HL-60/S4 treated with retinoic acid at 250 ng/mL for 4 days and 3 days (cell line): ENCODE data around the gene DENND10.
"Not testable (repeated sequence)": the region's sequence is repeated elsewhere in the genome, so short reads cannot be mapped to it uniquely, and the experiment has no call there.

ENCODE experiments used
- in situ Hi-C: fragments of 300-500 bp; cut with MboI; formaldehyde crosslinking; loops from 2 replicates; pipeline ENCODE4 v1.7.0; 2022; ENCODE audit warnings: low sequenced_read_pairs

The DENND10 gene

DNA sequence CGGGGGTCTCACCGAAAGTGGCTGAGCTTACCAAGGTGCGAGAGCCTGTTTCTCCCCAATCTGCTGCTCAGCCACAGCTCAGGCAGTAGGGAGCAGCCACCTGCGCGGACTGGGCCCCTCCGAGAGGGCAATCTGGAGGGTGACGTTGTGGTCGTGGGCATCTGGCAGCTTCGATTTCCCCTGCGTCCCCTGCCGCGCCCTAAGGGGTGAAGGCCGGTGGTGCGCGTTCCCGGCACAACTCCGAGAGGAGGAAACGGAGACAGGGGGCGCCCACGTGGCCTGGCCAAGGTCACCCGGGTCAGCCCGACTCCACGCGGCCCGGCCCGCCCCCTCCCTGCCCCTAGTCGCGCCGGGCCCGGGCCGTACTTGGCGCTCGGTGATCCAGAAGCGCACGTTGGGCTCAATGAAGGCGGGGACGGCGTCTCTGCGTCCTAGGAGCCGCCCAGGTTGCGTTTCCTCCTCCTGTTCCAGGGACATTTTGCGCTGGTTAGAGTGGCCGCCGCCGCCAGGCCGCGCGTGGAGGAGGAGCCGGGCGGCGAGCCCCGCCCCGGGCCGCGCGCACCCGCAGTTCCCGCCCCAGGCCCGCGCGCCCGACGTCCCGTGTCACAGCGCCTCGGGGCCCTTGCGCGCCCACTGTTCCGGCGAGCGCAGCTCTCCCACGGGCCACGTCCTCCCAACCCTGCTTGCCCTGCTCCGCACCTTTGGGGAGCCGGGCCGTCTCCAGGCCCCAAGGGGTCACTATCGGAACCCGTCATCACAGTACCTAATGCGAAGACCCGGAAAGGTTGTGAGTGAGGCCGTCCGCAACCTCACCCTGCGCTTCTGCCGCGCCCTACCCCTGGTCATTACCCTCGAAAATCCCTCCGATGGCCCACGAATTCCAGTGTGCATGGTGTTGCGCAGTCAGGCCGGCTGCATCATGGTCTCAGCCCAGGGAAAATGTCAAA is 61.5 kb downstream of the DENND10 start, which contains the start of gene SFXN4:
Gene SFXN4 (minus strand): TSS at position 544 of the 947 bp plus-strand sequence. CDS start 67 bp downstream, at position 477.
- in situ Hi-C loops: no loop called here

- in situ Hi-C loops: no loop called here
Measured at GRCh38 chr10:119166118-119166500, 62.2 kb downstream of the DENND10 start.

- in situ Hi-C loops: no loop called here
Measured at GRCh38 chr10:119166564-119166963, 62.7 kb downstream of the DENND10 start.

DNA sequence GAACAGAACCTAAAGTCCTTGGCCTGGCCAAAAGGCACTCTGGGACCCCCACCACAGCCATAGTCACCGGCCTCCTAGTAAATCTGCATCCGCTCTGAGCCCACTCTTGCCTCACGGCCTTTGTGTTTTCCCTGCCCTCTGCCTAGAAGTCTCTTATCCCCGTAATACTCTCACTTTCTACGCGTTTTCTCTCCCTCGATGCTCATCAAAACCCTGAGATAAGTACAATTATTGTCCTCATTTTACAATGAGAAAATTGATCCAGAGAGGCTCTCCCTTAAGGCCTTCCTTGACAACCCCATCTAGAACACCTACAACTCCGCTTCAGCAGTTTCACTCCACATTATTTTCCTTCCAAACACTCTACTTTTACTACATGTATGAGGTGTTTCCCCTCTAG is 63.1 kb downstream of the DENND10 start:
- in situ Hi-C loops: no loop called here

- in situ Hi-C loops: no loop called here
Measured at GRCh38 chr10:119174109-119174508, 70.2 kb downstream of the DENND10 start.

- in situ Hi-C loops: no loop called here
Measured at GRCh38 chr10:119176166-119176565, 72.3 kb downstream of the DENND10 start.

DNA sequence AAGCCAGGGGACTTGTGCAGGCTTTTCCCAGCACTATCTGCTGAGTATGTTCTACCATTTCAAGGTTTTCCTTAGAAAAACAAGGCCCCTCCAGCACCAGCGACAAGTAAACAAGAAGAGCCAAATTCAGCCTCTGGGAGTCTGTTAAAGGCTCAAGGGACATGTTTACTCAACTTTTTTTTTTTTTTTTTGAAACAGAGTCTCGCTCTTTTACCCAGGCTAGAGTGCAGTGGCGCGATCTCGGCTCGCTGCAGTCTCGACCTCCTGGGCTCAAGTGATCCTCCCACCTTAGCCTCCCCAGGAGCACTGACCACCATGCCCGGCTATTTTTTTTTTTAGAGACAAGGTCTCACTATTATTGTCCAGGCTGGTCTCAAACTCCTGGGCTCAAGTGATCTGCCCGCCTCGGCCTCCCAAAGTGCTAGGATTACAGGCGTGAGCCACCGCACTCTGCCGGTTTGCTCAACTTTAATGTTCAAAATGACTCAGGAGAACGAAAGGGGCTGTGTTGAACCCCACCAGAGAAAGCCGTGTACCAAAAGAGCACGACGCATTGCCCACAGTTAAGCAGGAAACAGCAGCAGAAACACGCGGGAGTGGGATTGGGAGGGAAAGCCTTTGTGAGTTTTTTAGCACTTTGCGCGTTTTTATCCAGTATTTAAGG is 73.9 kb downstream of the DENND10 start:
- in situ Hi-C loops: no loop called here

- in situ Hi-C loops: no loop called here
Measured at GRCh38 chr10:119178372-119179119, 74.6 kb downstream of the DENND10 start, which contains the start of gene PRDX3. TSS of gene PRDX3 (minus strand) at chr10:119178812. CDS start at chr10:119178790, 22 bp downstream.

DNA sequence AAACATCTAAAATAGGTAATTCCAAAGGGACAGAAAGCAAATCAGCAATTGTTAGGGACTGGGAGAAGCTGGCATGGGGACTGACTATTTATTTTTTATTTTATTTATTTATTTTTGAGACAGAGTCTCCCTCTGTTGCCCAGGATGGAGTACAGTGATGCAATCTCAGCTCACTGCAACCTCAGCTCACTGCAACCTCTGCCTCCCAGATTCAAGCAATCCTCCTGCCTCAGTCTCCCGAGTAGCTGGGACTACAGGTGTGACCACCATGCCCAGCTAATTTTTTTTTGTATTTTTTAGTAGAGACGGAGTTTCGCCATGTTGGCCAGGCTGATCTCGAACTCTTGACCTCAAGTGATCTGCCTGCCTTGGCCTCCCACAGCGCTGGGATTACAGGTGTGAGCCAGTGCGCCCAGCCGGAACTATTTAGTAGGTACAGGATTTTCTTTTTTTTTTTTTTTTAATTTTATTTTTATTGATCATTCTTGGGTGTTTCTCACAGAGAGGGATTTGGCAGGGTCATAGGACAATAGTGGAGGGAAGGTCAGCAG is 77.0 kb downstream of the DENND10 start:
- in situ Hi-C loops: not testable (repeated sequence)

DNA sequence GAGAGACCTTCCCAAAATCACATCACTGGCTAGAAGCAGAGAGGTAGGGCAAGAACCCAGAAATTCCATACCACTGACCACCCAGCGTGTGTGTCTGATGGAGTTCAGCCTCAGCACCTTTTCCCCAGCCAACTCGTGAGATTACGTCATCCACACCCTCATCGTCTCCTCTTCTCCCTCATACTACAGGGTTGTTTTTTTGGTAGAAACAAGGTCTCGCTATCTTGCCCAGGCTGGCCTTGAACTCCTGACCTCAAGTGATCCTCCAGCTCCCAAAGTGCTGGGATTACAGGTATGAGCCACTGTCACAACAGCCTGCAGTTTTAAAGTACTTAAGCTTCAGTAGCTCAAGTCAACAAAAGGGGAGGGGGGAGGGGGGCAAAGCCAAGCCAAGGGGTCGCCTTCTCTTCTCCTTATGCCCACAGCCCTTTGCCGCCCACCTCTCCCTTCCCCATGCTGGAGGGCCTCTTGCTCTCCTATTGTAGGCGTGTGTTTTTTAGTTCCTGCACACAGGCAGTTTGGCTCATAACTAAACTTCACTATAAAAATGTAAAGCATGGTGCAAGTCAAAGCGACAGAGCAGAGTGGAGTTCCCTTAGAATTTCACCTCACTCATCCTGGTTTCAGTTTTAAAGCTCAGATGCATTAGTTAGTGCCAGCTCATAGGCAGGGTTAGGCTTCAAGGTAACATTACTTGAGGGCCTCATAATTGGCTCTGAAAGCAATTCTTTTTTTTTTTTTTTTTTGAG is 79.9 kb downstream of the DENND10 start:
- in situ Hi-C loops: no loop called here
